Fibroblast of skin of right quadriceps (primary cell): ENCODE data around the gene PSMD3.
A peak's percentile ranks its signal among the peaks of the same experiment; 100 is the strongest.
"Not testable (repeated sequence)": the region's sequence is repeated elsewhere in the genome, so short reads cannot be mapped to it uniquely, and the experiment has no call there.

Experiments
- DNase-seq: peaks from one replicate; pipeline ENCODE4 v3.0.0-alpha.2; 2013

The PSMD3 gene

GRCh38 chr17:39980351-39981206 lies at the start of gene PSMD3:
TSS of gene PSMD3 (plus strand) at chr17:39980807. CDS start at chr17:39980971, 164 bp downstream.
- DNase-seq, result peak; percentile 100

DNA sequence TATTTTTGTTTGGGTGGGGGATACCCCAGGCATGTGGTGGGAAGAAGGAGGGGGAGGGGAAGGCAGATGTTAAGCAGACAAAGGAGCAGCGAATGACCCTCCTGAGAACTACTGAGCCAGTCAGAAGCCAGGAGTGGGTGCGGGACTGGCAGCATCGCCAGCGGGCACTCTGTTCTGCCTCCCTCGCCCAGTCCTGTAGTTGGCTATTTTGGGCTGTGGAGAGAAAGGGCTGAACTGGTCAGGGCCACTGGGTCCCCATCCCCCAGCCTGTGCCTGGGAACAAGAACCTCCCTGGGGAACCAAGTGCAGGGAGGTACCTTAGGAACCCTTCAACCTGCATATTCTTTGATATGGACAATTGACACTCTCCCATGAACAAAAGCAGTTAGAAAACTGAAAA lies 46.7 kb upstream of the PSMD3 start:
- no peak for DNase-seq

GRCh38 chr17:39934324-39934723 lies 46.3 kb upstream of the PSMD3 start:
- no peak for DNase-seq

DNA sequence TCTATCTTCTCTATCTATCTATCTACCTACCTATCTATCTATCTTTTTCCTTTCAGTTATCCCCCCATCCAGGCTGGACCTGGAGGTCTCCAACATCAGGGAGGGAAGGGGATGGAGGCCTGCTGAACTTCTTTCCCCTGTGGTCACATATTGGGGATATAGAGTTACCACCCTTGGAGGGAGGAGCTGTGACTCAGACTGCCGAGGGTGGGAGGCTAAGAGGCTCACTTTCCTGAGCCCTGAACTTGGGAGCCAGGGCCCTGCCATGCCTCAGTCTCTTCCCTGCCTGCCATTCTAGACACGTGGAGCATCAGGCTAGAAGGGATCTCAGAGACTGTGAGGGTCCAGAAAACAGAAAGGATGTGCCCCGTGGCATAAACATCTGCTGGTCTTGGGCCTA lies 44.7 kb upstream of the PSMD3 start:
- DNase-seq, result no peak

GRCh38 chr17:39937447-39937846 lies 43.2 kb upstream of the PSMD3 start:
- DNase-seq, result no peak

GRCh38 chr17:39938140-39938869 lies 42.3 kb upstream of the PSMD3 start:
- no peak for DNase-seq

- DNase-seq, result no peak
These were observed 41.5 kb upstream of the PSMD3 start for GRCh38 chr17:39939106-39939505.

DNA sequence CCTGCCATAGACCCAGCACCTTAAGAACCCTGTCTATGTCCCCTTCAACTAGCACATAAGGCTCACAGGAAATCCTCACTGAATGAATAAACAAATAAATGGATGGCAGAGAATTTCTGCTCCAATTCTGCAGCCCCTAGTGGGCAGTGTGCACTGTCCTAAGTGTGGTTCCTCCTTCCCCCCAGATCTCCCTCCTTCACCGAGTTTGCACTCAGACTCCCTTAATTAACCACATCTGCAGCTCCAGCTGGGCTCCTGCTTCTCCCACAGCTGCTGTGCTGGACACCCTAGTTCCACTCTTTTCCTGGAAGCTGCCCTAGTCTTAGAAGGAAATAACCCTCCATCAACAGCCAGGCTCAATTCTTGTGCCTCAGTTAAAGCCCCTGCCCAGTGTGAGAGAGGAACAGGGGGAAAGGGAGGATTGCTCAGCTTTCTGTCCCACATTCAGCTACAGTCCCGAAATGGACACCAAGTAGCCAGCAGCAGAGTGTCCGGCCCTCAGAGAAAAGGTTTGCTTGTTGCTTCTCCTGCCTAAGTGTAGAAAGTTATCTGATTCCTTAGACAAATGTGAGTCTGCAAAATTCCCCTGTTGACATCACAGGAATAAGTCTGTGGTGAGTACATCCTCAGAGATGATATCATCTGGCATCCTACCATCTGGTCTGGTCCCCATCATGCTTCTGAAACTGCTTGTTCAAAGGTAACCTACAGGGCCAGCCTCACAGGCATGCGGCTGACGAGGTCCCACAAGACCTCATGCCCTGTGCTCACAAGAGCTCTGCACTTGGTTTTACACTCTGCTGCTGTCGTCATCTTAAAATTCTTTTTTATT lies 40.8 kb upstream of the PSMD3 start:
- peak; percentile 87 for DNase-seq

GRCh38 chr17:39943702-39944392 lies 36.8 kb upstream of the PSMD3 start:
- DNase-seq, result no peak

- no peak for DNase-seq
These were observed 36.3 kb upstream of the PSMD3 start for GRCh38 chr17:39944393-39944711.

GRCh38 chr17:39946551-39947330 lies 33.9 kb upstream of the PSMD3 start:
- no peak for DNase-seq

GRCh38 chr17:39948489-39948828 lies 32.1 kb upstream of the PSMD3 start:
- DNase-seq, result not testable (repeated sequence)

DNA sequence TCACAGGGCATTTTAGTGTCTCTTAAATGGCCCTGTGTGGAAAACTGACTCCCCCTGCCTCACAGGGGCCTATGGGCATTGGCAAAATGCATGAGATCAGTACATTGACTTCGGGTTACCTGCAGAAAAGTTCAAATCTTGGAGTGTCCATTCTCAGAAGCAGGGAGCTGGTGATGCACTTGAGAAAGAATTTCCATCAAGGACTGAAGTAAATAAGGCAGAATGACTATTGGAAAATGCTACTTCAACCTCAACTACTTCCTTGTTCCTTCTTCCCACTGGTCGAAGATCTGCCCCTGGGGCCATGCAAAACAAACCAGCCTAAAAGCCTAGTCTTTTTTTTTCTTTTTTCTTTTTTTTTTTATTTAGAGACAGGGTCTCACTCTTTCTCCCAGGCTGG lies 31.6 kb upstream of the PSMD3 start:
- no peak for DNase-seq

- no peak for DNase-seq
These were observed 29.7 kb upstream of the PSMD3 start for GRCh38 chr17:39950871-39951348.

GRCh38 chr17:39951924-39952679 lies 28.5 kb upstream of the PSMD3 start:
- no peak for DNase-seq

GRCh38 chr17:39952680-39953470 lies 27.7 kb upstream of the PSMD3 start:
- DNase-seq, result peak; percentile 92

GRCh38 chr17:39953471-39953888 lies 27.1 kb upstream of the PSMD3 start:
- no peak for DNase-seq

GRCh38 chr17:39954876-39955275 lies 25.7 kb upstream of the PSMD3 start:
- DNase-seq, result no peak

- DNase-seq, result no peak
These were observed 24.8 kb upstream of the PSMD3 start for GRCh38 chr17:39955726-39956225.

GRCh38 chr17:39960524-39961041 lies 20.0 kb upstream of the PSMD3 start:
- no peak for DNase-seq
